ENCODE measurements around the gene LHFPL3. TPM values are rescaled to one million over a fixed set of nuclear protein-coding genes. Genes with fewer than 3 reads are reported as not detected.

The LHFPL3 gene
- total RNA-seq, 1 donor from 2014 or later = not detected

GRCh38 chr7:104940023-104940710, 611.8 kb downstream of the LHFPL3 start:
- TF ChIP-seq CTCF (IDR thresholded peaks at IDR 0.05; ENCODE audit: unreplicated experiment) = no peak
- no peaks in the 10 kb centered on the region for H3K36me3 Mint-ChIP-seq (ENCODE audit: insufficient read depth)
- no peak for DNase-seq (ENCODE audit: low spot score, unreplicated experiment)
- H3K4me3 Mint-ChIP-seq (ENCODE audit: low read depth) = no peak overlapping the region
- H3K27ac Mint-ChIP-seq = no peak overlapping the region
- no peaks in the 10 kb centered on the region for H3K27me3 Mint-ChIP-seq
- peaks cover 32% of the 10 kb centered on the region for H3K4me1 Mint-ChIP-seq (ENCODE audit: low read depth)
- H3K9me3 Mint-ChIP-seq (ENCODE audit: low read depth) = no peaks in the 10 kb centered on the region

- Mint-ChIP-seq H3K27me3 (no peaks in the 10 kb centered on the region), H3K9me3 (ENCODE audit: low read depth) (no peaks in the 10 kb centered on the region), H3K36me3 (ENCODE audit: insufficient read depth) (no peaks in the 10 kb centered on the region), H3K4me1 (ENCODE audit: low read depth) (peaks cover 31% of the 10 kb centered on the region), H3K4me3 (ENCODE audit: low read depth) (no peak overlapping the region), H3K27ac (peak overlapping the region; percentile 93)
- no peak for DNase-seq (ENCODE audit: low spot score, unreplicated experiment)
- TF ChIP-seq CTCF (IDR thresholded peaks at IDR 0.05; ENCODE audit: unreplicated experiment) = no peak
Observed at GRCh38 chr7:104943502-104944343, 615.3 kb downstream of the LHFPL3 start.

GRCh38 chr7:104945599-104945956, 617.2 kb downstream of the LHFPL3 start:
- Mint-ChIP-seq H3K27me3 (no peaks in the 10 kb centered on the region), H3K36me3 (ENCODE audit: insufficient read depth) (no peaks in the 10 kb centered on the region), H3K27ac (peak overlapping the region; percentile 90), H3K4me1 (ENCODE audit: low read depth) (peaks cover 21% of the 10 kb centered on the region), H3K9me3 (ENCODE audit: low read depth) (no peaks in the 10 kb centered on the region), H3K4me3 (ENCODE audit: low read depth) (no peak overlapping the region)
- TF ChIP-seq CTCF (IDR thresholded peaks at IDR 0.05; ENCODE audit: unreplicated experiment) = no peak
- no peak for DNase-seq (ENCODE audit: low spot score, unreplicated experiment)

- TF ChIP-seq CTCF (IDR thresholded peaks at IDR 0.05; ENCODE audit: unreplicated experiment) = no peak
- Mint-ChIP-seq H3K4me3 (ENCODE audit: low read depth) (no peak overlapping the region), H3K27me3 (no peaks in the 10 kb centered on the region), H3K4me1 (ENCODE audit: low read depth) (peaks cover 21% of the 10 kb centered on the region), H3K27ac (no peak overlapping the region), H3K9me3 (ENCODE audit: low read depth) (no peaks in the 10 kb centered on the region), H3K36me3 (ENCODE audit: insufficient read depth) (no peaks in the 10 kb centered on the region)
- no peak for DNase-seq (ENCODE audit: low spot score, unreplicated experiment)
Observed at GRCh38 chr7:104946338-104946737, 617.9 kb downstream of the LHFPL3 start.

- Mint-ChIP-seq H3K4me1 (ENCODE audit: low read depth) (peaks cover 6% of the 10 kb centered on the region), H3K27ac (no peak overlapping the region), H3K4me3 (ENCODE audit: low read depth) (no peak overlapping the region), H3K36me3 (ENCODE audit: insufficient read depth) (no peaks in the 10 kb centered on the region), H3K27me3 (no peaks in the 10 kb centered on the region), H3K9me3 (ENCODE audit: low read depth) (no peaks in the 10 kb centered on the region)
- no peak for TF ChIP-seq CTCF (IDR thresholded peaks at IDR 0.05; ENCODE audit: unreplicated experiment)
- DNase-seq (ENCODE audit: low spot score, unreplicated experiment) = no peak
Observed at GRCh38 chr7:104950006-104950405, 621.6 kb downstream of the LHFPL3 start.
